Lower leg skin (tissue), 3 donors: Measurements from ENCODE around the gene ENPP6.

Source experiments
- POLR2A ChIP-seq, 2 donors: fragments of 450-650 bp; IDR thresholded peaks; one replicate each; pipeline ENCODE4 v1.6.1; 2016 to 2017; ENCODE audit warnings: antibody characterized with exemption in 2 of 2, mild to moderate bottlenecking in 1 of 2, moderate library complexity in 1 of 2
- TF ChIP-seq, protein P1 (sequence below), 3 donors: fragments of 450-650 bp; IDR thresholded peaks; one replicate each; pipeline ENCODE4 v1.5.1; 2016; ENCODE audit warnings: antibody characterized with exemption in 3 of 3, mild to moderate bottlenecking in 3 of 3, moderate library complexity in 2 of 3

GRCh38 chr4:184198190-184198589 is 19.5 kb downstream of the ENPP6 start:
- TF ChIP-seq, protein P1, sequence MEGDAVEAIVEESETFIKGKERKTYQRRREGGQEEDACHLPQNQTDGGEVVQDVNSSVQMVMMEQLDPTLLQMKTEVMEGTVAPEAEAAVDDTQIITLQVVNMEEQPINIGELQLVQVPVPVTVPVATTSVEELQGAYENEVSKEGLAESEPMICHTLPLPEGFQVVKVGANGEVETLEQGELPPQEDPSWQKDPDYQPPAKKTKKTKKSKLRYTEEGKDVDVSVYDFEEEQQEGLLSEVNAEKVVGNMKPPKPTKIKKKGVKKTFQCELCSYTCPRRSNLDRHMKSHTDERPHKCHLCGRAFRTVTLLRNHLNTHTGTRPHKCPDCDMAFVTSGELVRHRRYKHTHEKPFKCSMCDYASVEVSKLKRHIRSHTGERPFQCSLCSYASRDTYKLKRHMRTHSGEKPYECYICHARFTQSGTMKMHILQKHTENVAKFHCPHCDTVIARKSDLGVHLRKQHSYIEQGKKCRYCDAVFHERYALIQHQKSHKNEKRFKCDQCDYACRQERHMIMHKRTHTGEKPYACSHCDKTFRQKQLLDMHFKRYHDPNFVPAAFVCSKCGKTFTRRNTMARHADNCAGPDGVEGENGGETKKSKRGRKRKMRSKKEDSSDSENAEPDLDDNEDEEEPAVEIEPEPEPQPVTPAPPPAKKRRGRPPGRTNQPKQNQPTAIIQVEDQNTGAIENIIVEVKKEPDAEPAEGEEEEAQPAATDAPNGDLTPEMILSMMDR (IDR thresholded peaks at IDR 0.05) = no peak
- TF ChIP-seq POLR2A (IDR thresholded peaks at IDR 0.05) = no peak
